IPS DF 6.9 (cell line): ENCODE results near the gene FAM170B.

ENCODE experiments used
- DNase-seq: peaks from one replicate; pipeline ENCODE4 v3.0.0-alpha.2; 2013; ENCODE audit warnings: low read depth, low spot score
- H3K27ac ChIP-seq: one replicate; pipeline ENCODE4 v1.5.1; 2013; ENCODE audit warnings: low read length, control low read depth
- H3K27me3 ChIP-seq: 2 replicates; pipeline ENCODE4 v1.6.1; 2013; ENCODE audit warnings: mild to moderate bottlenecking, low read length; ENCODE audit not compliant: control insufficient read depth, insufficient read depth
- H3K36me3 ChIP-seq: 2 replicates; pipeline ENCODE4 v1.6.1; 2013; ENCODE audit warnings: low read length; ENCODE audit not compliant: control insufficient read depth, insufficient read depth
- H3K4me1 ChIP-seq: 2 replicates; pipeline ENCODE4 v1.6.1; 2013; ENCODE audit warnings: low read length; ENCODE audit not compliant: control insufficient read depth, insufficient read depth
- H3K4me3 ChIP-seq: 2 replicates; pipeline ENCODE4 v1.5.1; 2013; ENCODE audit warnings: mild to moderate bottlenecking, low read length
- H3K9me3 ChIP-seq: 2 replicates; pipeline ENCODE4 v1.6.1; 2013; ENCODE audit warnings: low read length, inconsistent platforms; ENCODE audit not compliant: control insufficient read depth, insufficient read depth
- WGBS: extraction: QIAGEN DNeasy Blood & Tissue Kit; methylation state at CpG from one replicate; pipeline ENCODE4 v1.1.7; 2013; ENCODE audit warnings: mixed read lengths, missing lambda C conversion rate; ENCODE audit not compliant: insufficient read length, insufficient coverage; 5-methylcytosine and 5-hydroxymethylcytosine counted together

Gene FAM170B

GRCh38 chr10:49113741-49114141 is 20.1 kb downstream of the FAM170B start:
- Histone ChIP-seq H3K27ac (no peak overlapping the region), H3K4me1 (no peaks in the 10 kb centered on the region), H3K4me3 (no peak overlapping the region), H3K27me3 (no peaks in the 10 kb centered on the region; the same call in 1 of the 2 replicates), H3K9me3 (no peaks in the 10 kb centered on the region), H3K36me3 (no peaks in the 10 kb centered on the region)
- whole genome bisulfite sequencing: no CpG with 5 or more reads among the region's 3 CpGs
- no peak for DNase-seq

- Histone ChIP-seq H3K27me3 (no peaks in the 10 kb centered on the region; the same call in 1 of the 2 replicates), H3K27ac (no peak overlapping the region), H3K4me3 (no peak overlapping the region), H3K4me1 (no peaks in the 10 kb centered on the region), H3K36me3 (no peaks in the 10 kb centered on the region), H3K9me3 (no peaks in the 10 kb centered on the region)
- no peak for DNase-seq
- no CpG with 5 or more reads among the region's 3 CpGs for WGBS
These were observed 21.0 kb downstream of the FAM170B start for GRCh38 chr10:49112851-49113250.

- no CpG with 5 or more reads among the region's 3 CpGs for WGBS
- Histone ChIP-seq H3K36me3 (no peaks in the 10 kb centered on the region), H3K27me3 (no peaks in the 10 kb centered on the region; the same call in 1 of the 2 replicates), H3K9me3 (no peaks in the 10 kb centered on the region), H3K27ac (no peak overlapping the region), H3K4me3 (no peak overlapping the region), H3K4me1 (no peaks in the 10 kb centered on the region)
- no peak for DNase-seq
These were observed 21.7 kb downstream of the FAM170B start for GRCh38 chr10:49112098-49112497.

GRCh38 chr10:49111320-49111698 is 22.5 kb downstream of the FAM170B start:
- H3K4me3 ChIP-seq: no peak overlapping the region
- no peaks in the 10 kb centered on the region for H3K36me3 ChIP-seq
- no peaks in the 10 kb centered on the region; the same call in 1 of the 2 replicates for H3K27me3 ChIP-seq
- no peaks in the 10 kb centered on the region for H3K4me1 ChIP-seq
- no peak overlapping the region for H3K27ac ChIP-seq
- no peaks in the 10 kb centered on the region for H3K9me3 ChIP-seq
- DNase-seq: no peak
- WGBS: no CpG with 5 or more reads among the region's 8 CpGs

- Histone ChIP-seq H3K27me3 (no peaks in the 10 kb centered on the region; the same call in 1 of the 2 replicates), H3K36me3 (no peaks in the 10 kb centered on the region), H3K4me1 (no peaks in the 10 kb centered on the region), H3K4me3 (no peak overlapping the region), H3K9me3 (no peaks in the 10 kb centered on the region), H3K27ac (no peak overlapping the region)
- WGBS: no CpG with 5 or more reads among the region's 4 CpGs
- no peak for DNase-seq
These were observed 23.0 kb downstream of the FAM170B start for GRCh38 chr10:49110684-49111319.

- Histone ChIP-seq H3K36me3 (no peaks in the 10 kb centered on the region), H3K4me1 (no peaks in the 10 kb centered on the region), H3K4me3 (no peak overlapping the region), H3K27me3 (no peaks in the 10 kb centered on the region), H3K9me3 (no peaks in the 10 kb centered on the region), H3K27ac (no peak overlapping the region)
- no peak for DNase-seq
- WGBS: no CpG with 5 or more reads among the region's 9 CpGs
These were observed 24.0 kb downstream of the FAM170B start for GRCh38 chr10:49109669-49110340.

GRCh38 chr10:49108656-49109055 is 25.2 kb downstream of the FAM170B start:
- Histone ChIP-seq H3K27ac (no peak overlapping the region), H3K4me1 (no peaks in the 10 kb centered on the region), H3K36me3 (no peaks in the 10 kb centered on the region), H3K27me3 (no peaks in the 10 kb centered on the region), H3K9me3 (no peaks in the 10 kb centered on the region), H3K4me3 (no peak overlapping the region)
- no peak for DNase-seq
- WGBS: no CpG with 5 or more reads among the region's 7 CpGs

GRCh38 chr10:49107887-49108267 is 25.9 kb downstream of the FAM170B start:
- H3K9me3 ChIP-seq: no peaks in the 10 kb centered on the region
- no peak overlapping the region for H3K4me3 ChIP-seq
- H3K27me3 ChIP-seq: no peaks in the 10 kb centered on the region
- no peak overlapping the region for H3K27ac ChIP-seq
- no peak for DNase-seq
- WGBS: no CpG with 5 or more reads among the region's 8 CpGs
- H3K36me3 ChIP-seq: no peaks in the 10 kb centered on the region
- H3K4me1 ChIP-seq: no peaks in the 10 kb centered on the region

- no peak for DNase-seq
- Histone ChIP-seq H3K4me1 (no peaks in the 10 kb centered on the region), H3K9me3 (no peaks in the 10 kb centered on the region), H3K4me3 (no peak overlapping the region), H3K36me3 (no peaks in the 10 kb centered on the region), H3K27me3 (no peaks in the 10 kb centered on the region), H3K27ac (no peak overlapping the region)
- WGBS: no CpG with 5 or more reads among the region's 17 CpGs
These were observed 26.5 kb downstream of the FAM170B start for GRCh38 chr10:49107111-49107886.

GRCh38 chr10:49106451-49106850 is 27.4 kb downstream of the FAM170B start:
- Histone ChIP-seq H3K4me1 (no peaks in the 10 kb centered on the region), H3K9me3 (no peaks in the 10 kb centered on the region), H3K4me3 (no peak overlapping the region), H3K27ac (no peak overlapping the region), H3K27me3 (no peaks in the 10 kb centered on the region), H3K36me3 (no peaks in the 10 kb centered on the region)
- WGBS: no CpG with 5 or more reads among the region's 7 CpGs
- no peak for DNase-seq
